HepG2 (cell line): ENCODE measurements around the gene TCFL5. TPM values are rescaled to one million over a fixed set of nuclear protein-coding genes. Genes with fewer than 3 reads are reported as not detected.
A peak's percentile ranks its signal among the peaks of the same experiment; 100 is the strongest.

ENCODE experiments used
- AHDC1 ChIP-seq: sonication (generic); formaldehyde crosslinking; IDR thresholded peaks from 2 replicates; pipeline ENCODE4 v1.5.1; 2020; ENCODE audit warnings: mild to moderate bottlenecking, missing genetic modification reagents, borderline replicate concordance
- GMEB1 ChIP-seq: sonication (generic); formaldehyde crosslinking; IDR thresholded peaks from 2 replicates; pipeline ENCODE4 v1.5.1; 2020; ENCODE audit warnings: missing genetic modification reagents, mild to moderate bottlenecking, borderline replicate concordance
- HDAC6 ChIP-seq: fragments of 200-600 bp; sonication (generic); IDR thresholded peaks from 2 replicates; pipeline ENCODE4 v1.7.0; 2017; ENCODE audit warnings: mild to moderate bottlenecking, antibody characterized with exemption, low read length, low read depth
- KLF12 ChIP-seq: sonication (generic); formaldehyde crosslinking; IDR thresholded peaks from 2 replicates; pipeline ENCODE4 v1.4.0; 2020; ENCODE audit warnings: missing genetic modification reagents, borderline replicate concordance
- PLRG1 ChIP-seq: fragments of 450-650 bp; conservative IDR thresholded peaks from 2 replicates; pipeline ENCODE4 v1.6.1; 2016
- ZFP37 ChIP-seq: sonication (generic); formaldehyde crosslinking; IDR thresholded peaks from 2 replicates; pipeline ENCODE4 v1.4.0; 2020; ENCODE audit warnings: missing genetic modification reagents, borderline replicate concordance
- ZNF33B ChIP-seq: sonication (generic); formaldehyde crosslinking; IDR thresholded peaks from 2 replicates; pipeline ENCODE4 v1.5.1; 2020; ENCODE audit warnings: mild to moderate bottlenecking, missing genetic modification reagents
- ZNF577 ChIP-seq: sonication (generic); formaldehyde crosslinking; IDR thresholded peaks from 2 replicates; pipeline ENCODE4 v1.4.0; 2020; ENCODE audit warnings: mild to moderate bottlenecking, low read depth, missing genetic modification reagents, borderline replicate concordance
- ZNF609 ChIP-seq: sonication (generic); formaldehyde crosslinking; IDR thresholded peaks from 2 replicates; pipeline ENCODE4 v1.4.0; 2020; ENCODE audit warnings: mild to moderate bottlenecking, missing genetic modification reagents, borderline replicate concordance
- polyA plus RNA-seq, 8 experiments: library from polyadenylated mRNA; depleted of rRNA in 3 of 8; stranded (reverse) in 7 of 8; unstranded in 1 of 8; fragments of >200 nt; fragmentation: Illumina TruSeq in 4 of 8; extraction: Trizol in 4 of 8; gene quantifications; 2 replicates each; pipeline versions ENCODE4 v1.2.1 to v1.2.3, GENCODE V29; 2011 to 2016; ENCODE audit warnings: low read depth in 4 of 8, missing spikeins in 1 of 8, mixed read lengths in 1 of 8; ENCODE audit not compliant: insufficient read depth in 1 of 8
- total RNA-seq, 5 experiments: library from RNA; depleted of rRNA; stranded (reverse); fragments of >200 nt; fragmentation: Illumina TruSeq; extraction: Trizol; gene quantifications; 2 replicates each; pipeline ENCODE4 v1.2.3, GENCODE V29; 2016; ENCODE audit warnings: low read depth in 1 of 5
- TF ChIP-seq, protein P1 (sequence below): sonication (generic); formaldehyde crosslinking; IDR thresholded peaks from 2 replicates; pipeline ENCODE4 v1.4.0; 2020; ENCODE audit warnings: missing genetic modification reagents
- TF ChIP-seq, protein P2 (sequence below): sonication (generic); formaldehyde crosslinking; IDR thresholded peaks from 2 replicates; pipeline ENCODE4 v1.8.0; 2022; ENCODE audit warnings: mild to moderate bottlenecking, missing genetic modification reagents, moderate library complexity

TCFL5 gene
- total and polyA plus RNA-seq, 2 of the 13 experiments (the other 11 are each of a cell fraction or from before 2014, with no cell fraction given), result 14.8 to 20.0 TPM

GRCh38 chr20:62875419-62876361 lies 14.1 kb upstream of the TCFL5 start (continued):
- TF ChIP-seq, protein P1, sequence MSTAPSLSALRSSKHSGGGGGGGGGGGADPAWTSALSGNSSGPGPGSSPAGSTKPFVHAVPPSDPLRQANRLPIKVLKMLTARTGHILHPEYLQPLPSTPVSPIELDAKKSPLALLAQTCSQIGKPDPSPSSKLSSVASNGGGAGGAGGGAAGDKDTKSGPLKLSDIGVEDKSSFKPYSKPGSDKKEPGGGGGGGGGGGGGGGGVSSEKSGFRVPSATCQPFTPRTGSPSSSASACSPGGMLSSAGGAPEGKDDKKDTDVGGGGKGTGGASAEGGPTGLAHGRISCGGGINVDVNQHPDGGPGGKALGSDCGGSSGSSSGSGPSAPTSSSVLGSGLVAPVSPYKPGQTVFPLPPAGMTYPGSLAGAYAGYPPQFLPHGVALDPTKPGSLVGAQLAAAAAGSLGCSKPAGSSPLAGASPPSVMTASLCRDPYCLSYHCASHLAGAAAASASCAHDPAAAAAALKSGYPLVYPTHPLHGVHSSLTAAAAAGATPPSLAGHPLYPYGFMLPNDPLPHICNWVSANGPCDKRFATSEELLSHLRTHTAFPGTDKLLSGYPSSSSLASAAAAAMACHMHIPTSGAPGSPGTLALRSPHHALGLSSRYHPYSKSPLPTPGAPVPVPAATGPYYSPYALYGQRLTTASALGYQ (CRISPR knock-in tag), result no peak
- TF ChIP-seq AHDC1 (CRISPR knock-in tag) (peak; percentile 46; the same call in 1 of the 2 replicates), ZFP37 (CRISPR knock-in tag) (no peak), ZNF33B (CRISPR knock-in tag) (no peak), PLRG1 (no peak), KLF12 (no peak), ZNF577 (no peak), GMEB1 (peak; percentile 42; the same call in 1 of the 2 replicates), HDAC6 (no peak), ZNF609 (CRISPR knock-in tag) (0 out of 2 replicates have a peak, but pooled peaks have one; percentile 23)
- TF ChIP-seq, protein P2, sequence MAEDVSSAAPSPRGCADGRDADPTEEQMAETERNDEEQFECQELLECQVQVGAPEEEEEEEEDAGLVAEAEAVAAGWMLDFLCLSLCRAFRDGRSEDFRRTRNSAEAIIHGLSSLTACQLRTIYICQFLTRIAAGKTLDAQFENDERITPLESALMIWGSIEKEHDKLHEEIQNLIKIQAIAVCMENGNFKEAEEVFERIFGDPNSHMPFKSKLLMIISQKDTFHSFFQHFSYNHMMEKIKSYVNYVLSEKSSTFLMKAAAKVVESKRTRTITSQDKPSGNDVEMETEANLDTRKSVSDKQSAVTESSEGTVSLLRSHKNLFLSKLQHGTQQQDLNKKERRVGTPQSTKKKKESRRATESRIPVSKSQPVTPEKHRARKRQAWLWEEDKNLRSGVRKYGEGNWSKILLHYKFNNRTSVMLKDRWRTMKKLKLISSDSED (CRISPR knock-in tag), result no peak
